Measurements from ENCODE around the gene TCEAL6.
"Not testable (repeated sequence)": the region's sequence is repeated elsewhere in the genome, so short reads cannot be mapped to it uniquely, and the experiment has no call there.

GRCh38 chrX:102140876-102141275 lies 1.4 kb downstream of the TCEAL6 start:
- TF ChIP-seq EGR1 (IDR thresholded peaks at IDR 0.05; ENCODE audit: low read depth in 2 of 2); CTCF (IDR thresholded peaks at IDR 0.05; ENCODE audit: low read depth, low read length, missing input control): not testable (repeated sequence)
